ENCODE data around the gene TM6SF1.

GRCh38 chr15:83088876-83089275 lies 18.6 kb upstream of the TM6SF1 start:
- TF ChIP-seq CTCF (IDR thresholded peaks at IDR 0.05) (no peak), ZFX (IDR thresholded peaks at IDR 0.05; ENCODE audit: borderline replicate concordance) (no peak)
